ENCODE results near the gene AVEN.
"Not testable (repeated sequence)": the region's sequence is repeated elsewhere in the genome, so short reads cannot be mapped to it uniquely, and the experiment has no call there.

Gene AVEN

DNA sequence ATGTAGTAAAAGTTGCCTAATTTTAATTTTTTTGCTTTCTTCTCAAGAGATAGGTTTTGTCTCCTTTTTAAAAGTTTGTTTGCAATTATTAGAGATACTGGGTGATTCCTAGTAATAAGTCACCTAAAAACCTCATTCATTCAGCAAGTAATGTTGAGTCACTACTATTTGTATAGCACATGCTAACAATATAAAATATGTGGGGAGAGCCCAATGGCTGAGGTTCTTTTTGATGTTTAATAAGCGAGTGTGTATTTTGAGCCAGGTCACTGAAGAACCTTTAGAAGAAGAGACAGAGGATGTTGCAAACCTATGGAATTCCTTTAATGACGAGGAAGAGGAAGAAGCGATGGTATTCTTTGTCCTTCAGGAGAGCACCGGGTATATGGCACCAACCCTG lies 194.4 kb downstream of the AVEN start:
- DNase-seq = no peak

DNA sequence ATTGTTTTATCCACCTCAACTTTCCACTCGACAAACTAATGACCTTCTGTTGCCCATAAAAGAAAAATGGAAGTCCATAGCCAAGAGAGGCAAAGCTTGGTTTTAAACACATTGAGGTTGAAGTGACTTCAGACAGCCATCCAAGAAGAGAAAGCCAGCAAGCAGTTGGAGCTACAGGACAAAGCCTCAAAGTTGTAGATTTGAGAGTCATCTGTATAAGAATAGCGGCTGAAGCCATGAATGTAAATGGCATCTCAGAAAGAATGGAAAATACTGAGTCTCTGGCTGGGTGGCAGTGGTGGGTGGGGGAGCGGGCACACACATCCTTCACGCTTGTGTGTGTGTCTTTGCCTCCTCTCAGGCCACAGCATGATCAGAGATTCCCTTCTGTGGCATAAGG lies 194.8 kb downstream of the AVEN start:
- DNase-seq = no peak

DNA sequence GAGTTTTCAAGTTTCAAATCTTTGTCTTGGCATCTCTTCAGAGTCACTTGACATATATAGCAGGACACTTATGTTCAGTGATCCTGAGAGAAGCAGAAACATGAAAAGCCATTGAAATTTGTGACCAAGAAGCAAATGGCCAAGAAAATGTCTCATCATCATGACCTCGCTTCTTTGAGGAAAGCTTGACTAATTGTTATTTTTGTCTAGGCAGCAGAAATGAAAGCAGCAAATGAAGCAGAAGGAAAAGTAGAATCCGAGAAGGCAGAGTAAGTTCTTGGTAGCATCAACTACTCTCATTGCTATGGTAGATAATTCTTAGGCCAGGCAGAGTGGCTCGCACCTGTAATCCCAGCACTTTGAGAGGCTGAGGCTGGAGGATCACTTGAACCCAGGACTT lies 198.4 kb downstream of the AVEN start:
- no peak for DNase-seq

DNA sequence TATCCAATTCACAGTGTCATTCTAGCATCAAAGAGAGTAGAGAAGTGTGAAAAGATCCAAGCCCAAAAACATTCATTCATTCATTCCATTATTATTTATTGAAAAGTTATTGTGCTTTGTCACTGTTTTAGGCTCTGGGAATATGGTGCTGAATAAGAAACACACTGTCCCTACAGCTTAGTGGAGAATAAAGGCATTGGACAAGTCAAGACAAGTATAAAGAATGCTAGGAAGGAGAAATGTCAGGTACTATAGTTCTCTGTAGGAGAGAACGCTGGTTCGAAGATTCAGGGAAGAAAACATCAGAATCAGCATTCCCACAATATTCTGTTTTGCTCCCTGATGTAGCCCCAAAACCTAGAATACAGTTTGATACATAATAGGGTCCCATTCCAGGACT lies 199.5 kb downstream of the AVEN start:
- DNase-seq = no peak

DNA sequence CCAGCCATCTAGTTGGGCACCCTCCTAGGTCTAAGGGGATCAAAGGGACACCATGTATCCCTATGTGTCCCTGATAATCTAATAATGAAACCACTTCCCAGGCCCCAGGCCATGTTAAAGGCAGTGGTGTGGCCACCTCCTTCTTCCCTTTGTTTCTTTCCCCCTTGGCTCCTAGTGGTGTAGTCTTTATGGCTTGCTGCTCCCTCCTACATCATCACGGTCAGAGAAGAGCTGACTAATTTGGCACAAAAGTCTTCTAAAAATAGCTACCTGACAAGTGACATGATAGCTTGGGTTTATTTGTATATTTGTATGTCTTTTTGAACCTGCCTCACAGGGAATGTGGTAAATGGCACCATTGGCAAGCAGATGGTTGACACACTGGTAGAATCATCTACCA lies 201.7 kb downstream of the AVEN start:
- no peak for DNase-seq

DNA sequence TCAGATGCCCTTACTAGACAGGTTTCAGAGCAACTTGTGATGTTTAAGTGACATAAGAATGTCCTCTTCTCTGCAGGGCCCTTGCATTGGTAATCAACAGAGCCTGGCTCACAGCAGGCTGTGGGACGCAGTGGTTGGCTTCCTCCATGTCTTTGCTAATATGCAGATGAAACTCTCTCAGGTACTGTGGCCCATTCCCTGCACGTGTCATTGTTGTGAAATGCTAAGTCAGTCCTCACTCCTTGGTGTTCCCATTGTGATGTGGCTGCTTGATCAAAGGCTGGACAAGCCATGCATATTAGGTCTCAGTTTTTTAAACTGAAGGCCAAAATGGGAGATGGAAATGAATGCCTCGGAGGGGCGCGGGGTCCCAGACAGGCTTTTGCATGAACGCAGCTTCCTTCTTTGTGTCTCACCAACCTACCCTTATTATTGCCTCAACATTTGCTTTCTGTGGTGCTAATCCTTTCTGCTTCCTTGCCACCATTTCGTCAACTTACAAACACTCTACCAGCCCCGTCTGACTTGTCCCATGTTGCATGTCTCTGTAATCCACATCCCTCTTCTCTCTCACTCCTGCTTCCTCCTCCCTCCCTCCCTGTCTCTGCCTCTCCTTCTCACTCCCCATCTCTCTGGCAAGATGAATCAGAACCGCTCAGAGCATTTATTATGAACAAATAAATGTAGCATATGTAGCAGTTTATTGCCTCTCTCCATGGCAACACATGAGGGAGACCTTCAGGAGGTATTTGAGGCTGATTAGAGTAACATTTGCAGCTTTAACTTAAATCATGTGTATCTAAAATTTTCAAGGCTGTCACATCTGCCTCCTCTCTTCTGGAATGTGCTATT lies 203.9 kb downstream of the AVEN start:
- no peak for DNase-seq

DNA sequence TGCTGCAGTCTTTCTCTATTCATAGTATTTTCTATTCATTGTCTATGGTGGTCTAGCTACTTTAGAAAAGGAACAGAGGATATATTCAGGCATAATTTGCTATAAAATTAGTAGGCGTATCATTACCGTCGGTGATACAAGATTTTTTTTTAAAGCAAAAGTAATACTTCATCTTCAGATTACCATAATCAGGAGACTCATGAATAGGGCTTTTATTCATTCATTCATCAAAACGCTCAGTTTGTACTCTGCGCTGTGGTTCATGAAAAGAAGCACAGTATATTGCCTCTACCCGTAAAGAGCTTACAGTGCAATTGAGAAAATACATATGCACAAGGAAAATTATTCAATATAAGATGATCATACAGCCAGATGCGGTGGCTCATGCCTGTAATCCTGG lies 207.4 kb downstream of the AVEN start:
- no peak for DNase-seq

DNA sequence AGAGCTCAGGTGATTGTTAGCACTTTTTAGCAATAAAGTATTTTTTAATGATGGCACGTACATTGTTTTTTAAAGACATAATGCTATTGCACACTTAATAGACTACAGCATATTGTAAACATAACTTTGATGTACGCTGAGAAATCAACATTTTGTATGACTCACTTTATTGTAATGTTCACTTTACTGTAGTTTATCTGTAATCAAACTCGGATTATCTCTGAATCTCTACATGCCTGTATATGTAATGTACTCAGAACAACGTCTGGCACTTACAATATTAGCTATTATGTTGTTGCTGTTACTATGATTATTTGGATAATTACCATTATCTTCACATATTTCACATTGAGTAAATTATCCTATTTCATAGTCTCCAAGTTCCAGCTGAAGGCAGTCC lies 208.7 kb downstream of the AVEN start:
- no peak for DNase-seq

DNA sequence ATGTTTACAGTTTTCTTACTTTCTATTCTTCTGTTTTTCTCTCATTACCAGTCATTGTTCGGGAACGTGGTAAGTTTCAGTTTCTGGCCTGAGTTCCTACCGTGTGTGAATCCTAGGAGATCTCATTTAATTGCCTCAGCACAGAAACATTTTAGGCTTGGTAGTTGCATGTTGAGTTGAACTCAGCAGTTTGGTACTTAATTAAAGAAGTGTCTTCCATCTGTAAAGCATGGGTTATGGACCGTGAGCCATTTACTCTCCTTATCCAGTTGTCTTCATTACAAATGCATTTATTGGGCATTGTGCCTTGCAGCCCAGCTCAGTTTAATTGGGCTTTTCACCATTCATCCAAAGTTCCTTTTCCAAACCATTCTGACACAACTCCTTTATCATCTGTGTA lies 212.8 kb downstream of the AVEN start:
- no peak for DNase-seq

DNA sequence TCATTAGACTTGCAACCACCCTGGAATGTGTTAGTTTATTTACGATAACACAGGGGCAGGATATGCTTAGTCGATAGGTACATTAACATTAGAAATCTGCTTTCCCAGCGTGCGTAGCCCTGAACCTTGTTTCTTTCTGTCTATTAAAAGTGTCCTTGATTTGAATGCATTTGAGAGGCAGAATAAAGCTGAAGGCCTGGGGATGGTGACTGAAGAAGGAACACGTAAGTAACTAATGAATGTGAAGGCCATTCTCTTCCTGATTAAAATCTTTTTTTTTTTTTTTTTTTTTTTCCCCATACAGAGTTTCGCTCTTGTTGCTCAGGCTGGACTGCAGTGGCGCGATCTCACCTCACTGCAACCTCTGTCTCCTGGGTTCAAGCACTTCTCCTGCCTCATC lies 213.6 kb downstream of the AVEN start:
- DNase-seq = no peak

DNA sequence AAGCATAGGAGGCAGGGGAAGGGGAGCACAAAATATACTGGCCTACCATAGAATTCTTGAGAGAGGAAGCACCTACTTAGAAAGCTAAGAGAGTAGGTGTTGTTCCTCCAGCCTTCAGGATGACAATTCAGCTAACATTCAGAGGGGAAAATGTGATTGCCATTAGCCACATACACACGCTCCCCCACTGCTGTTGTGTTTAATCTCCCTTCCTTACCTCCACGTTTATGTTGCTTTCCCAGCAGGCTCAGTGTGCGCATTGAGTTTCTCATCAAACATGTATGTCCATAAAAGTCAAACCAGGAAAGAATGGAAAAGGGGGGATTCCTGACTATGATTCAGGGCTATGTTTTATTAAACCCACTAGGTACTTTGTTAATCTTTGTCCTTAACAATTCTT lies 215.9 kb downstream of the AVEN start:
- no peak for DNase-seq

DNA sequence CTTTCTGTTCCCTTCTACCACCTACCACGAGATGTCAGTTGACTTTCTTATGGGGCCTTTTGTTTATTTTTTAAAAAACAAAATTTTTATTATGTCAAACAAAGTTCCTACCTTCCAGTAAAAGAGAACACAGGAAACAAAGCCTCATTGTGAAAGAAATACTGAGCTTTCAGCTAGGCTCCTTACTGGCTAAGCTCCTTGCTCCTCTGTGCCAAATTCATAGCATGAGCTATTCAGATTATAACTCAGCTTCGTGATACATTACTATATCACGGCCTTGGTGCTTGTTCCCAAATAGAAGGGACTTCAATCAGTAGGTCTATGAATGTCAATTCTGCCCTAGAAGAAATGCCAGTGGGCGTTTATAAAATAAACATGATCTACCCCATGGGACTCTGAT lies 216.5 kb downstream of the AVEN start:
- no peak for DNase-seq

DNA sequence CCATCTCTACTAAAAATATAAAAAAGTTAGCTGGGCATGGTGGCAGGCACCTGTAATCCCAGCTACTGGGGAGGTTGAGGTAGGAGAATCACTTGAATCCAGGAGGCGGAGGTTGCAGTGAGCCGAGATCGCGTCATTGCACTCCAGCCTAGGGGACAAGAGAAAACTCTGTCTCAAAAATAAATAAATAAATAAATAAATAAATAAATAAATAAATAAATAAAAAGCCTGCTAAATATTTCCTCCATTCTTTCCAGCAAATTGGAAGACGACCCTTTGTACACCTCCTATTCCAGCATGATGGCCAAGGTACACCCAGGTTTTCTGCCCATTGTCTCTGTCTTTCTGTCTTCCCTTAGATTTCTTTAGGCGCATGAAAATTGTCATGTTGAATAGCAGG lies 219.5 kb downstream of the AVEN start:
- DNase-seq = not testable (repeated sequence)

All from effector CD4-positive, alpha-beta T cell (primary cell).